GM19023 (cell line): ENCODE data around the gene HMGN4.

ENCODE experiments used
- ATAC-seq: cut with Tn5 transposase; IDR thresholded peaks from one replicate; pipeline ENCODE4 v1.9.1; 2021; ENCODE audit warnings: mild to moderate bottlenecking, moderate library complexity; ENCODE audit not compliant: unreplicated experiment

Gene HMGN4

GRCh38 chr6:26576407-26576843 lies 38.3 kb downstream of the HMGN4 start:
- ATAC-seq, result no peak

- no peak for ATAC-seq
Observed at GRCh38 chr6:26576929-26577719, 39.0 kb downstream of the HMGN4 start.

- ATAC-seq, result no peak
Observed at GRCh38 chr6:26577720-26578072, 39.5 kb downstream of the HMGN4 start.

GRCh38 chr6:26578279-26578678 lies 40.1 kb downstream of the HMGN4 start:
- no peak for ATAC-seq

- ATAC-seq, result no peak
Observed at GRCh38 chr6:26578741-26579140, 40.6 kb downstream of the HMGN4 start.

GRCh38 chr6:26581164-26581915 lies 43.2 kb downstream of the HMGN4 start:
- no peak for ATAC-seq

- no peak for ATAC-seq
Observed at GRCh38 chr6:26588965-26589364, 50.8 kb downstream of the HMGN4 start.

- no peak for ATAC-seq
Observed at GRCh38 chr6:26592649-26593048, 54.5 kb downstream of the HMGN4 start.

GRCh38 chr6:26593278-26594130 lies 55.3 kb downstream of the HMGN4 start:
- no peak for ATAC-seq

GRCh38 chr6:26594131-26594498 lies 55.9 kb downstream of the HMGN4 start:
- ATAC-seq, result no peak

GRCh38 chr6:26594730-26595632 lies 56.8 kb downstream of the HMGN4 start:
- ATAC-seq, result no peak

- peak; percentile 53 for ATAC-seq
Observed at GRCh38 chr6:26595669-26596269, 57.6 kb downstream of the HMGN4 start.
